ENCODE measurements around the gene PUS7.
"Not testable (repeated sequence)": the region's sequence is repeated elsewhere in the genome, so short reads cannot be mapped to it uniquely, and the experiment has no call there.

Gene PUS7

DNA sequence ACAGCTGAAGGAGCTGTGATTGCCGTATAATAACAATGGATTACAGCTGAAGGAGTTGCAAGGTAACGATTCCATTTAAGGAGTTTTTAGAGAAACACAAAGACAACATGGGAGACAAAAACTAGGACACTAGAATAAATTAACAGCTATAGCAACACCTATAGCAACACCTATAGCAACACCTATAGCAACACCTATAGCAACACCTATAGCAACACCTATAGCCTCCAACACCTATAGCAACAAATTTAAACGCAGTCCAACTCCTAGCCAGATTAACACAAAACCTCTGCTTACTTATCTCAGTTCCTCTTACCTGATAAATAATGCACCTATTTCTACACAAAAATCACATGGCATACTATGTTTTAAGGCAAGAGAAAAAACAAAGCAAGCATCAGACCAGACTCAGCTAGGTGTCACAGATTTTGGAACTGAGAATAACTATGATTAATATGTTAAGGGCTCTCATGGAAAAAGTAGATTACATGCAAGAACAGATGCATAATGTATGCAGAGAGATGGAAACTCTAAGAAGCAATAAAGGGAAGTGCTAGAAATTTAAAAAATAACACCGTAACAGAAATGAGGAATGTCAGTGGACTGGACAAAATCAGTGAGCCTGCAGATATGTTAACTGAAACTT, 77.6 kb downstream of the PUS7 start:
- no peak for DNase-seq (ENCODE audit: low read depth)

DNA sequence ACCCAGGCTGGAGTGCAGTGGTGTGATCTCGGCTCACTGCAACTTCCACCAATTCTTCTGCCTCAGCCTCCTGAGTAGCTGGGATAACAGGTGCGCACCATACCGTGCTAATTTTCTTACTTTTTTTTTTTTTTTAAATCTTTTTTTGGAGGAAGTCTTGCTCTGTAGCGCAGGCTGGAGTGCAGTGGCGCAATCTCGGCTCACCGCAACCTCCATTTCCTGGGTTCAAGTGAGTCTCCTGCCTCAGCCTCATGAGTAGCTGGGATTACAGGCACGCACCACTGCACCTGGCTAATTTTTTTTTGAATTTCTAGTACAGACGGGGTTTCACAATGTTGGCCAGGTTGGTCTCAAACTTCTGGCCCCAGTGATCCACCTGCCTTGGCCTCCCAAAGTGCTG, 79.9 kb downstream of the PUS7 start:
- DNase-seq (ENCODE audit: low read depth) = not testable (repeated sequence)

DNA sequence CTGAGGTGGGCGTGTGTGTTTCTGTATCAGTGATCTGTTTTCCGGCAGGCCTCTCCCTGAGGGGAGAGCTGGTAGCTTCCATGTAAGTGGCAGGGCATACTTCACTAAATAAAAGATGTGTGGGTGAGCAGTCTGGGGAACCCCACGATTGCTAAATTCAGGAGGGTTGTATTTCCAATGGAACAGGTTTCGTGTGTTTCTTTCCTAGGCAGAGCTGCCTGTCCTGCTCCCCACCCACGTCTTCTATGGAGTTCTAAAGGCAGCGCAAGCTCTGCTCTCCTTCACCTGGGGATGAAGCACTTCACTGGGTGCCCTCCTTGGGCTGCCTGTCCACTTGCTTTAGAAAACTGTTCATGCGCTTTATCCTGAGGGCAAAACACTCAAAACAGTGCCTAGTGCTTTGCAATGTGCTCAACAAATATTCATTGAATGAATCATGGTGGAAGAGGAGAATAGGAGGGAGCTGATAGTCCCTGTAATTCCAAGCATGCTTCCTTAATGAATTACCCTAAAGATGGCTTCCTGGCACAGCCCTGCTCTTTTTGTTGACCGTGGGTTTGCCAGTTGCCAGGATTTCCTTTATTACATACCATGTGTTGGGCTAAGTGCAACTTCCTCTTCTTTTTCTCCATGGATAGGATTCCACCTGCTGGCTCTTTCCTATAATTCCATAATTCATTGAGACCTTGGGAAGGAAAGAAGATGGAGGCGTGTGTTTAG, 82.7 kb downstream of the PUS7 start:
- no peak for DNase-seq (ENCODE audit: low read depth)

DNA sequence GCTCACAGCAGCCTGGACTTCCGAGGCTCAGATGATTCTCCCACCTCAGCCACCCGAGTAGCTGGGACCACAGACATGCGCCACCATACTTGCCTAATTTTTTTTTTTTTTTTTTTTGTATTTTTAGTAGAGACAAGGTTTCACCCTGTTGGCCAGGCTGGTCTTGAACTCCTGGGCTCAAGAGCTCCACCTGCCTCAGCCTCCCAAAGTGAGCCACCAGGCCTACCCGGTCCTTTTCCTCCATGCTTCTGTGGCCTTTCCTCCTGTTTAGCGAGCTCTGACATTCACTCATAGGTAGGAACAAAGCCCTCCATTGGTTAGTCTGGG, 83.3 kb downstream of the PUS7 start:
- no peak for DNase-seq (ENCODE audit: low read depth)

DNA sequence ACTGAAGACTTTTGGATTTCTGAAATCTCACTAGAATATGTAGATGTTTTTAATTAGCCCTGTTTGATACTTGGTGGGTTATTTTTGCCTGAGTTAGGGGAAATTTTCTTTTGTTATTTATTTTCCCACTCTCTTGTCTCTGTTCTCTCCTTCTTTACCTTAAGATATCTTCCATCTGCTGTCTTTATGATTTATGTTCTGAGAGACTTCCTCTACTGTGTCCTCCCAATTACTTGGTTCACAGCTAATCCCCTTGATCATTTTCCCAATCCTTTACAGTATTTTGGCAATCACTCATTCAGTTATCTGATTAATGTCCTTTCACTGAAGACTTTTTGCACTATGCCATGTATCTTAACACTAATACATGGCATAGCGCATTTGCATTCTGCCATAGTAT, 83.8 kb downstream of the PUS7 start:
- no peak for DNase-seq (ENCODE audit: low read depth)

DNA sequence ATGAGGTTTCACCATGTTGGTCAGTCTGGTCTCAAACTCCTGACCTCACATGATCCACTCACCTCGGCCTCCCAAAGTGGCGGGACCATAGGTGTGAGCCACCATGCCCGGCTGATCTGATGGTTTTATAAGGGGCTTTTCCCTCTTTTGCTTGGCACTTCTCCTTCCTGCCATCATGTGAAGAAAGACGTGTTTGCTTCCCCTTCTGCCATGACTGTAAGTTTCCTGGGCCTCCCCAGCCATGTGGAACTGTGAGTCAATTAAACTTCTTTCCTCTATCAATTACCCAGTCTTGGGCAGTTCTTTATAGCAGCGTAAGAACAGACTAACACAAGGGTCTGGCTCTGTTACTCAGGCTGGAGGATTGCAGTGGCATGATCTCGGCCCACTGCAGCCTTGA, 84.7 kb downstream of the PUS7 start:
- DNase-seq (ENCODE audit: low read depth) = not testable (repeated sequence)

DNA sequence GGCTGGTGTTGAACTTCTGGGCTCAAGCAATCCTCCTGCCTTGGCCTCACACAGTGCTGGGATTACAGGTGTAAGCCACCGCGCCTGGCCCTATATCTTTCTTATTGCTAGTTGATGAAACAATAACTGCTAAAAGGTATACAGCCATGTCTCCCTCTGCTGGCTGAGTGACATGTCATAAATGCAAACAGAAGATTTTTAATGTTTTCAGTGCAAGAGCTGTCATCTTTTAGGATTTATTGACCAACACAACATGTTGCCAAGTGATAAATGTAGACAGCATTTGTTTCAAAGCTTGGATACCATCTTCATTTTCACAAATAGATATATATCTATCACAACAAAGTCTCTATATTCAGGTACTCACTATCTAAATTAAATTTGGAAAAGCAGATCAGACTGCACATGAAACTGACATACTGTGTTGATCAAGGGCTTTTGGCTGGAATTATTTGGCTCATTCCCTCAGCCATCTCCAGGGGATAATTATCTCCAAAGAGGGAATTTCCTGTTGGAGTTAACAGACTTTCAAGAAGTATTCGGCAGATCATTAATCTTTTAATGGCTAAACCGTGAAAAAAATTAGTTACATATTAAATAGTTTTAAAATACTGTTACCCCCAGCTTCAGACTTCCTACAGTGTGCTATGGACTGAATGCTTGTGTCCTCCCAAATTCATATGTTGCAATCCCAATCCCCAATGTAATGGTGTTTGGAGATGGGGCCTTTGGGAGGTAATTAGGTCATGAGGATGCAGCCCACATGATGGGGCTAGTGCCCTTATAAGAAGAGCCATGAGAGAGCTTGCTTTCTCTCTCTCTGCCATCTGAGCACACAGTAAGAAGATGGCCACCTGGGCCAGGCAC, 92.1 kb downstream of the PUS7 start:
- DNase-seq (ENCODE audit: low read depth) = peak; percentile 2

DNA sequence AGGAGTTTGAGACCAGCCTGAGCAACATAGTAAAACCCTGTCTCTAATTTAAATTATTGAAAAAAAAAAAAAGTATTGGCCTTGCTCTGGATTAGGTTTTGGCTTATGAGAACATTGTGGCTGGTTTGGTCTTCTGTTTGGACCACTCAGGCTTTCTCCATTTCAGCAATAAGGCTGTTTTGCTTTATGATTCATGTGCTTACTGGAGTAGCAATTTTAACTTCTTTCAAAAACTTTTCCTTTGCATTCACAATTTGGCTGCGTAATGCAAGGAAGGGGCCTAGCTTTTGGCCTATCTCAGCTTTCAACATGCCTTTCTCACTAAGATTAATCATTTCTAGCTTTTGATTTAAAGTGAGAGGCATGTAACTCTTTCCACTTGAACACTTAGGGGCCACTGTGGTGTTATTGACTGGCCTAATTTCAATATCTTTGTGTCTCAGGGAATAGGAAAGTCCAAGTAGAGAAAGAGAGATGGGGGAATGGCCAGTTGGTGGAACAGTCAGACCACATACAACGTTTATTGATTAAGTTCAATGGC, 95.4 kb downstream of the PUS7 start:
- DNase-seq (ENCODE audit: low read depth) = no peak

DNA sequence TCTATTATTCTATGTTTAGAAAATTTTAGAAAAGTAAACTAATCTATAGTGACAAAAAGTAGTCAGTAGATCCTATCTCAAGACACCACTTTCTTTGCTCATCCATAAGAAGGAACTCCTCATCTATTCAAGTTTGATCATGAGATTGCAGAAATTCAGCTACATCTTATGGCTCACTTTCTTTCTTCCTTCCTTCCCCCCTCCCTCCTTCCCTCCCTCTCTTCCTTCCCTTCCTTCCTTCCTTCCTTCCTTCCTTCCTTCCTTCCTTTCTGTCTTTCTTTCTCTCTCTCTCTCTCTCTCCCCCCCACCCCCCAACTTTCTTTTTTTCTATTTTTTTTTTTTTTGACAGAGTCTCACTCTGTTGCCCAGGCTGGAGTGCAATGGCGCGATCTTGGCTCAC, 98.1 kb downstream of the PUS7 start:
- DNase-seq (ENCODE audit: low read depth) = no peak

DNA sequence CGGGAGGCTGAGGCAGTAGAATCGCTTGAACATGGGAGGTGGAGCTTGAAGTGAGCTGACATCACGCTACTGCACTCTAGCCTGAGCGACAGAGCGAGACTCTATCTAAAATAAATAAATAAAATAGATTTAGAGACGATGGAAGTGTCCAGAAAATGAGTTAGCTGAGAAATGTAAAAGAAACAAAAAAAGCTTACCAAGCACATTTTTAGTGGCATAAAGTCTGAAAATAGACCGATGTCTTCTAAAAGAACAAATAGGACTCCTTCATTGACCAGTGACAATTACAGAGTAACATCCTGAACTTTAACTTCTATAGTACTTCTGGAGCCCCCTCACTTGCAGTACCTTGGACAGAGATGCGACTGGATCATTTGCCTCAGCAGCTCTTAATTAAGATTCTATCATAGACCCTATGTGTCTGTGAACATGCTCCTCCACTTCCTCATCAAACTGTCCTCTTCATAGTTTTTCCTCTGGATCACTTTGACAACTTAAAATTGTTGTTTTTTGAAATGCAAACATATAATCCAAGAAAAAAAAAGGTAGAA, 108.1 kb downstream of the PUS7 start:
- DNase-seq (ENCODE audit: low read depth) = no peak

DNA sequence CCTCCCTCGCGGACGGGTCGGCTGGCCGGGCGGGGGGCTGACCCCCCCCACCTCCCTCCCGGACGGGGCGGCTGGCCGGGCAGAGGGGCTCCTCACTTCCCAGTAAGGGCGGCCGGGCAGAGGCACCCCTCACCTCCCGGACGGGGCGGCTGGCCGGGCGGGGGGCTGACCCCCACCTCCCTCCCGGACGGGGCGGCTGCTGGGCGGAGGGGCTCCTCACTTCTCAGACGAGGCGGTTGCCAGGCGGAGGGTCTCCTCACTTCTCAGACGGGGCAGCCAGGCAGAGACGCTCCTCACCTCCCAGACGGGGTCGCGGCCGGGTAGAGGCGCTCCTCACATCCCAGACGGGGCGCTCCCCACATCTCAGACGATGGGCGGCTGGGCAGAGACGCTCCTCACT, 111.3 kb downstream of the PUS7 start:
- DNase-seq (ENCODE audit: low read depth) = not testable (repeated sequence)

DNA sequence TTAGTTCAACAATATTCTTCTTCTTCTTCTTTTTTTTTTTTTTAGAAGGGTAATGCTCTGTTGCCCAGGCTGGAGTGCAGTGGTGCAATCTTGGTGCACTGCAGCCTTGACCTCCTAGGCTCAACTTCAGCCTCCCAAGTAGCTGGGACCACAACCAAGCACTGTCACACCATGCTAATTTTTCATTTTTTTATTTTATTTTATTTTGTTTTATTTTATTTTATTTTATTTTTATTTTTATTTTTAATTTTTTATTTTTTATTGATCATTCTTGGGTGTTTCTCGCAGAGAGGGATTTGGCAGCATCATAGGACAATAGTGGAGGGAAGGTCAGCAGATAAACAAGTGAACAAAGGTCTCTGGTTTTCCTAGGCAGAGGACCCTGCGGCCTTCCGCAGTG, 112.3 kb downstream of the PUS7 start:
- not testable (repeated sequence) for DNase-seq (ENCODE audit: low read depth)

DNA sequence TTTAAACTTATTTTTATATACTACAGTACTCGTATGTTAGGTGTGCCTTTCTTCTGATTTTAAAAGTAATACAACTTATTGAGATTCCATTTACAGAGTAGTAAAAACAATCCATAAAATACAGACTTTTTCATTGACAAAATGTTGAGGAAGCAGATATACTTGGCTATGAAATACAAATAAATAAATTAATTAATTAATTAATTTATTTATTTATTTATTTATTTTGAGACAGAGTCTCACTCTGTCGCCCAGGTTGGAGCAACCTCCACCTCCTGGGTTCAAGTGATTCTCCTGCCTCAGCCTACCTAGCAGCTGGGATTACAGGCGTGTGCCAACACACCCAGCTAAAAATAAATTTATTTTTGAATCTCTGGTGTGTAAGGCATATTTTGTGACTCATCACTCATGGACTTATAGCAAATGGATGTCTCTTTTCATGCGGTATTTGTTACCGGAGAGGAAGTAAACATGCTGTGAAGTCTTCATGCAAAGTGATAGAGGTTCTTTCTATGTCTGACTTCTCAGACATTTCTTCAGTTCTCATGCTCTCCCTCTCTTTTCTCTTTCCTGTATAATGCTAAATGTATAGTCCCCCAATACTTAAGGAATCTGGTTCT, 113.2 kb downstream of the PUS7 start:
- DNase-seq (ENCODE audit: low read depth) = no peak
